Type B pancreatic cell (in vitro differentiated cells): ENCODE results near the gene FOXRED2. TPM values are rescaled to one million over a fixed set of nuclear protein-coding genes. Genes with fewer than 3 reads are reported as not detected.
"Not testable (repeated sequence)": the region's sequence is repeated elsewhere in the genome, so short reads cannot be mapped to it uniquely, and the experiment has no call there.

ENCODE experiments used
- DNase-seq: peaks from one replicate; pipeline ENCODE4 v3.0.0; 2021; ENCODE audit warnings: mixed read lengths; ENCODE audit not compliant: unreplicated experiment; ENCODE audit errors: extremely low spot score
- H3K27ac Mint-ChIP-seq: 2 replicates; pipeline ENCODE4 v1.8.0; 2021; ENCODE audit warnings: mild to moderate bottlenecking, mixed read lengths
- H3K27me3 Mint-ChIP-seq: 2 replicates; pipeline ENCODE4 v1.8.0; 2021; ENCODE audit warnings: mixed read lengths
- H3K36me3 Mint-ChIP-seq: 2 replicates; pipeline ENCODE4 v1.8.0; 2021; ENCODE audit warnings: mixed read lengths
- H3K4me1 Mint-ChIP-seq: one replicate; pipeline ENCODE4 v1.8.0; 2021; ENCODE audit warnings: mixed read lengths; ENCODE audit not compliant: unreplicated experiment
- H3K4me3 Mint-ChIP-seq: 2 replicates; pipeline ENCODE4 v1.8.0; 2021; ENCODE audit warnings: mild to moderate bottlenecking, mixed read lengths
- H3K9me3 Mint-ChIP-seq: 2 replicates; pipeline ENCODE4 v1.8.0; 2021; ENCODE audit warnings: mixed read lengths
- CTCF ChIP-seq: fragments of 200-600 bp; sonication (generic); conservative IDR thresholded peaks from 2 replicates; pipeline ENCODE4 v1.5.0; 2021; ENCODE audit warnings: antibody characterized with exemption, mild to moderate bottlenecking
- total RNA-seq: library from RNA; stranded (reverse); gene quantifications from 2 replicates; pipeline ENCODE4 v1.2.1, GENCODE V29; 2021; ENCODE audit warnings: low replicate concordance

FOXRED2 gene
- total RNA-seq, 1 donor from 2014 or later = 38.8 TPM

DNA sequence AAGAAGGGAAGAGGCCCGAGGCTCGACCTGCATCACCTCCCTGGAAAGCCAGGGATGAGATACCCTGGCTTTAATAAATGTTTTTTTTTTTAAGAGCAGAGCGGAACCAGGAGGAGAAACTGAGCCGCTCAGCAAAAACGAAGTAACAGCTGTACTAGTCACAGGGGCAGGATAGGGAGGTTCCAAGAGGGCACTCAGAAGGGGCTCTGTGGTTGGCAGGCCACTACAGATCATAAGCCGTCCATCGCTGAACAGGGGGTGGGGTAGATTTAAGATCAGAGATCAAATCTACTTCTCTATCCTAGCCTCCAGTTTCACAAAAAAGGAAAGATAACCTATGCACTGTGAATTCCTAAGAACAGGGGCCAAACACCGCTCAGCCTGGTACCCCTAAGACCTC lies 21.5 kb upstream of the FOXRED2 start:
- no peak for TF ChIP-seq CTCF
- peak overlapping the region; percentile 97 for H3K4me3 Mint-ChIP-seq
- no peaks in the 10 kb centered on the region for H3K9me3 Mint-ChIP-seq
- peaks cover 5% of the 10 kb centered on the region for H3K4me1 Mint-ChIP-seq
- H3K36me3 Mint-ChIP-seq = peaks cover 25% of the 10 kb centered on the region
- H3K27ac Mint-ChIP-seq = peak overlapping the region; percentile 99
- H3K27me3 Mint-ChIP-seq = no peaks in the 10 kb centered on the region
- DNase-seq = no peak

GRCh38 chr22:36522662-36523061 lies 15.8 kb upstream of the FOXRED2 start:
- Mint-ChIP-seq H3K27me3 (no peaks in the 10 kb centered on the region), H3K4me1 (peaks cover 5% of the 10 kb centered on the region), H3K9me3 (no peaks in the 10 kb centered on the region), H3K4me3 (no peak overlapping the region), H3K27ac (no peak overlapping the region), H3K36me3 (peaks cover 38% of the 10 kb centered on the region)
- no peak for DNase-seq
- TF ChIP-seq CTCF = no peak

DNA sequence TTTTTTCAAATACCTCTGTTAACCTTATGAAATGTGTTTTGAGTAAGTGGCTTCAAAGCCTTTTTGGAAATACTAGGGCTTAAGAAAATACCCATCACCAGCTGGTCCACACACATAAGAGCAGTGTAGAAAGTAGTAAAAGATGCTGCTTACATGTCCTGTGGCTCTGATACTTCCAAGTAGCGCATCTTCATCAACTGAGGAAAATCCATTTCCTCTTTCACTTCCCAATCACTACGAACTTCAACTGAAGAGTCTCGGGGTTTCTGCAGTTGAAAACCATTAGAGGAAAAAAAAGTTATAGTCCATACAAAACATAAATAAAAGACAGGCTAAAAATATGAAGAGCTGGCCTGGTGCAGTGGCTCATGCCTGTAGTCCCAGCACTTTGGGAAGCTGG lies 13.6 kb upstream of the FOXRED2 start:
- Mint-ChIP-seq H3K27me3 (no peaks in the 10 kb centered on the region), H3K4me3 (no peak overlapping the region), H3K4me1 (no peaks in the 10 kb centered on the region), H3K36me3 (peaks cover 41% of the 10 kb centered on the region), H3K27ac (no peak overlapping the region), H3K9me3 (no peaks in the 10 kb centered on the region)
- no peak for TF ChIP-seq CTCF
- DNase-seq = no peak

GRCh38 chr22:36519906-36520305 lies 13.1 kb upstream of the FOXRED2 start:
- H3K4me3 Mint-ChIP-seq, H3K4me1 Mint-ChIP-seq, H3K27ac Mint-ChIP-seq, H3K27me3 Mint-ChIP-seq, DNase-seq, H3K9me3 Mint-ChIP-seq: not testable (repeated sequence)
- peaks cover 43% of the 10 kb centered on the region for H3K36me3 Mint-ChIP-seq

DNA sequence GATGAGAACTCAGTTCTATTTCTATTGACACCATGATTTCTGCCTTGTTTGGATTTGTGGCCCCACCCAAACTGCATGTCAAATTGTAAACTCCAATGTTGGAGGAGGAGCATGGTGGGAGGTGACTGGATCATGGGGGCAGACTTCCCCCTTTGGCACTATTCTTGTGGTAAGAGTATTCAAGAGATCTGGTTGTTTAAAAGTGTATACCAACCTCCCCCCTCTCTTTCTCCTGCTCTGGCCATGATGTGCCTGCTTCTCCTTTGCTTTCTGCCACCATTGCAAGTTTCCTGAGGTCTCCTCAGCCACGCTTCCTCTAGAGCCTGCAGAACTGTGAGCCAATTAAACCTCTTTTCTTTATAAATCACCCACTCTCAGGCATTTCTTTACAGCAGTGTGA lies 7.9 kb upstream of the FOXRED2 start:
- Mint-ChIP-seq H3K27me3 (no peaks in the 10 kb centered on the region), H3K36me3 (peaks cover 56% of the 10 kb centered on the region), H3K9me3 (no peaks in the 10 kb centered on the region), H3K27ac (no peak overlapping the region), H3K4me1 (peaks cover 3% of the 10 kb centered on the region), H3K4me3 (no peak overlapping the region)
- no peak for TF ChIP-seq CTCF
- no peak for DNase-seq

- H3K9me3 Mint-ChIP-seq = no peaks in the 10 kb centered on the region
- no peaks in the 10 kb centered on the region for H3K27me3 Mint-ChIP-seq
- TF ChIP-seq CTCF = no peak
- H3K36me3 Mint-ChIP-seq = peaks cover 52% of the 10 kb centered on the region
- peak overlapping the region; percentile 4 for H3K27ac Mint-ChIP-seq
- H3K4me3 Mint-ChIP-seq = peak overlapping the region; percentile 3
- H3K4me1 Mint-ChIP-seq = peaks cover 3% of the 10 kb centered on the region
- DNase-seq = no peak
These were observed 6.2 kb upstream of the FOXRED2 start for GRCh38 chr22:36512991-36513390.
